Measurements from ENCODE around the gene TECTA.
"Not testable (repeated sequence)": the region's sequence is repeated elsewhere in the genome, so short reads cannot be mapped to it uniquely, and the experiment has no call there.

TECTA gene

DNA sequence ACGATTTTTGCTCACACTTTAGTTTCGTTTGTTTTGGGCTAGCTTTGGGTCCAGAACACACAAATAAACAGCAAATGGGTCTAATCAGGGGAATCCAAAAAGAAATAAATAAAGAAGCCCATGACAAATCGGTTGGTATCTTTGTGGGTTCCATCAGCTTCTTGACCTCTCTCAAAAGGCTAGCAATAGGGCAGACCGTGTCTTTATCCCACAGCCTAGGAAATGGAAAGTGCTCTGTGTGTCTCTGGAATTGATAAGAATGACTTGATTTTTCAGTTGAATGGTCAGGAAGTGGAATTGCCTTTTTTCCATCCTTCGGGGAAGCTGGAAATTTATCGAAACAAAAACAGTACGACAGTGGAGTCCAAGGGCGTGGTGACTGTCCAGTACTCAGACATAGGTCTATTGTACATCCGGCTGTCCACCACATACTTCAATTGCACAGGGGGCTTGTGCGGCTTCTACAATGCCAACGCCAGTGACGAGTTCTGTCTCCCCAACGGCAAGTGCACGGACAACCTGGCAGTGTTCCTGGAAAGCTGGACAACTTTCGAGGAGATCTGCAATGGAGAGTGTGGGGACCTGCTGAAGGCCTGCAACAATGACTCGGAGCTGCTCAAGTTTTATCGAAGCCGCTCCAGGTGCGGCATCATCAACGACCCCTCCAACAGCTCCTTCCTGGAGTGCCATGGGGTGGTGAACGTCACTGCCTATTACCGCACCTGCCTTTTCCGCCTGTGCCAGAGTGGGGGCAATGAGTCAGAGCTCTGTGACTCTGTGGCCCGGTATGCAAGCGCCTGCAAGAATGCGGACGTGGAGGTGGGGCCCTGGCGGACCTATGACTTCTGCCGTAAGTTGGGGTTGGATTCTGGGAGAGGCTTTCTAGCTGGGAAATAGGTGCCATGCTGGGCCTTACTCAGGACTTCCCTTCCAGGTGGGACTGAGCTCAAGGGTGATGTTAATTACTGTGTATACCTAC is 28.6 kb downstream of the TECTA start:
- DNase-seq, result no peak

- DNase-seq, result no peak
Observed at GRCh38 chr11:121131656-121132055, 30.6 kb downstream of the TECTA start.

DNA sequence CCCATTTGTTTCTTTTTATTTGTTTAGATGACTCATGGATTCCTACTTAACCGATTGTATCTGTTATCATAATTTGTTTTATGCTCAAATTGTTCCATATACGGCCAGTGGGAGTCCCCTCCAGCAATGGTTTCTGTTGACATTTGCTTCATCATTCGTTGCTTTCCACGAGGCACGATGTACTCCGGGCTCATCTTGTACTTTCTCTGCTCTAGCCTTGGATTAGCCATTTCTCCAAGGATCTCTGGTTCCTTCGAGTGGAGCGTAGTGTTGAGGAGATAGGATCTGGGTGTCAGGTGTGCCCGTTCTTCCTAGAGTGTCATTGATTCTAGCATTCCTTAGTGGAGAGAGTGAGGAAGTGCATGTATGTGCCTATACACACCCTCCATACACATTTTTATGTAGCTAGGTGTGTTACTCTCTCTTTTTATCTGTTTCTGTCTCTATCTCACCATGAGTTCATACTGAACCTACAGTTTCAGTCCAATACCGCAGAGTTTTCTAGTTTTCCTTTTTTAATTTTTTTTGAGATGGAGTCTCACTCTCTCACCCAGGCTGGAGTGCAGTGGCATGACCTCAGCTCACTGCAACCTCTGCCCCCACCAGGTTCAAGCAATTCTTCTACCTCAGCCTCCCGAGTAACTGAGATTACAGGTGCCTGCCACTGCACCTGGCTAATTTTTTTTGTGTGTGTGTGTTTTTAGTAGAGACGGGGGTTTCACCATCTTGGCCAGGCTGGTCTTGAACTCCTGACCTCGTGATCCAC is 31.4 kb downstream of the TECTA start:
- DNase-seq, result no peak

DNA sequence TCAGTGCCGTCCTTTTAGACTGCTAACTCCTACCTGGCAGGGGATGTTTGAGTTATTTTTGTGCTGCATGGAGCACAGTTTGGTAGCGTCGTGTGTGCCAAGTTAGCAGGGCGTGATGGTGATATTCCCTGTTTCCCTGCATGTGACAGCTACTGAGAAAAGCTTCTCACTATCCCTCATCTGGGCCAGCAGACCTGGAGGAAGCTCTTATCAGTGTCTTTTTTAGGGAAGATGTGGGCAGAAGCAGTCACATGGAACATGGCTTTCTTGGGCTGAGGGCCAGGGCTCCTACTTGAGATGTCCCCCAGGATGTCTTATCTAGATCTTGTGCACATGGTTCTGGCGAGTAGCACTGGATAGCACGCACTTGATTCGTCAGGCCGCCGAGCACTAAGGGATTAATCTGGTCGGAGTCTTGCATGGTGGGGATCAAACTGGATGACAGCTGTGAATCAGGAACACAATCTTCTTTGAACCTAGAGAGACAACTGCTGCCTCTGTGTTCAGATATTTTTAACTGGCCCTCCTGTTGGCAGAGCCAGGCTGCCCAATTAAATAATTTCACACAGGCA is 33.8 kb downstream of the TECTA start:
- no peak for DNase-seq

DNA sequence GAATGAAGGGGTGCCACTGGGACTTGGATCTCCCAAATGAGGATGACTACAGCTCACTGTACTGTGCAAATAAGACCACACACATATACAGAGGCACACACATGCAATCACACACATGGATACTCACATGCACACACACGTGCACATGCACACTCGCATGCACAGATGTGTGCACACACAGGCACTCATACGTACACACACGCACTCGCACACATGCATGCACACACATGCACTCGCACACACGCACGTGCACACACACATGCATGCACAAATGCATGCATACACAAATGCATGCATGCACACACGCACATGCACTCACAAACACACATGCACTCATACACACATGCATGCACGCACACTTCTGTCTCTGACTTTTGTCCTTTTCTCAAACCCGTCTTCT is 36.0 kb downstream of the TECTA start:
- DNase-seq, result no peak

- no peak for DNase-seq
Observed at GRCh38 chr11:121138259-121138658, 37.2 kb downstream of the TECTA start.

DNA sequence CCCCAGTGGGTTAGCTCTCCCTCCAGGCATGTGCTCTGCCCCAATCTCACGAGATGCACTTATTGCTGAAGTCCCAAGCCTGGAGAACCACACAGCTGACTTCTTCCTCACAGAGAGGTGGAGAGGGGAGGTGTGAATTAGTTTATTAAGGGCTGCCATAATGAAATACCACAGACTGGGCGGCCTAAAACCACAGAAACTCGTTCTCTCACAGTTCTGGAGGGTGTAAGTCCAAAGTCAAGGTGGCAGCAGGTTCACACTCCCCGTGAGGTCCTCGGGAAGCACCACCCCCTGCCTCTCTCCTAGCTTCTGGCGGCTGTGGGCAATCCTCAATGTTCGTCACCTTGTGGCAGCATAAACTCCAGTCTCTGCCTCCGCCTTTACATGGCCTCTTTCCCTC is 39.3 kb downstream of the TECTA start:
- DNase-seq, result no peak

DNA sequence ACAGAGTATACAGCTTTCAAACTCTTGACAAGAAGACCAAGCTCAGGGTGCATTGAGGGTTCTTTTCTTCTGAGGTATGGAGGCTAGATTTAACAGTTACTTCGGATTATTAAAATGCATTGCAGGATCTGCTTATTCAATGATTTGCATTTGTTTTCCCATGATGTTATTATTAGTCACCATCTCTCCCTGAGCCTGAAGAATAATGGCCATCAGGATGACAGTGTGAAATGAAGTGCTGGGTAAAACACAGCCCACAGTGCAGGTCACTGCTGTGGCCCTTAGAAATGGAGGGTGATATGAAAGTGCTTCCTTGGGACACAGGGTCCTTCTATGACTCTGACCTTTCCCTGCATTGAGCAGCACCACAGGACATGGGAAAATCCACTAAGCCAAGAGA is 40.0 kb downstream of the TECTA start:
- no peak for DNase-seq

- no peak for DNase-seq
Observed at GRCh38 chr11:121143921-121144320, 42.9 kb downstream of the TECTA start.

- no peak for DNase-seq
Observed at GRCh38 chr11:121144723-121145122, 43.7 kb downstream of the TECTA start.

DNA sequence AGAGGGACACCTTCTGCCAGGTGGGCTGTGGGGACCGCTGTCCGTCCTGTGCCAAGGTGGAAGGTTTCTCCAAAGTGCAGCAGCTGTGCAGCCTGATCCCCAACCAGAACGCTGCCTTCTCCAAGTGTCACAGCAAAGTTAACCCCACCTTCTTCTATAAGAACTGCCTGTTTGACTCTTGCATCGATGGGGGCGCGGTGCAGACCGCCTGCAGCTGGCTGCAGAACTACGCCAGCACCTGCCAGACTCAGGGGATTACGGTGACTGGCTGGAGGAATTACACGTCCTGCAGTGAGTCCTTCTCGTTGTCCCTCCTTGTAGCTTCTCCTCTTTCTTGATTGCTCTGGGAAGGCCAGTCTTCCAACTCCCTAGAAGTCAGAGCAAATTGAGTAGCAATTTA is 44.8 kb downstream of the TECTA start:
- DNase-seq, result no peak

DNA sequence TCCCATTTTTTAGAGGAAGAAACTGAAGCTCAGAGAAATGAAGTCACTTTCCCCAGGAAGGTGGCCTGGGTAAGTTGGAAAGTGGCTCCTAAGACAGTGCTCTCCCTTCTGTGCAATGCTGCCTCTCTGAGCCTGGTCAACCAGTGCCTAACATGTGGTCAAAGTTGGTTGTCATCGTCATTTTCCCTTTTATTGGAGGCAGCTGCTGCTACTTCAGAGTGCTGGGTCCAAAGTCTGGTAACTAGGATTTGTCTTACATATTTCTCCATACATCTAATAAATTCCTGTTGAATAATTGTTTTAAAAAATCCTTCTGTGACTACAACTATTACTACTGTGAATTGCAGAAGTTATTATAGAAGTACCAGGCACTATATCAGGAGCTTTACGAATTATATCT is 48.1 kb downstream of the TECTA start:
- DNase-seq, result no peak

GRCh38 chr11:121151207-121151688 is 50.2 kb downstream of the TECTA start:
- no peak for DNase-seq

DNA sequence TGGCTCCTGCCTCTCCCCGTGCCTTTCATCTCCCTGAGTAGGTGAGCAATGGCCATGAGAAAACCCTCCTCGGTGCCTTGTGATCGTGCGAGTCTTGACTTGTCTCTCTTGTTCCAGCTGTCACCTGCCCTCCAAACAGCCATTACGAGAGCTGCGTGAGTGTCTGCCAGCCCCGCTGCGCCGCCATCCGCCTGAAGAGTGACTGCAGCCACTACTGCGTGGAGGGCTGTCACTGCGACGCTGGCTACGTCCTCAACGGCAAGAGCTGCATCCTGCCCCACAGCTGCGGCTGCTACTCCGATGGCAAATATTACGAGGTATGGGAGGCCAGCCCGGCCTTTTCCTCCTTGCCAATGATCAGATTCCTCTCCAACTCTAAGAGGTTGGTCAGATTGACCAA is 51.7 kb downstream of the TECTA start:
- DNase-seq, result no peak

DNA sequence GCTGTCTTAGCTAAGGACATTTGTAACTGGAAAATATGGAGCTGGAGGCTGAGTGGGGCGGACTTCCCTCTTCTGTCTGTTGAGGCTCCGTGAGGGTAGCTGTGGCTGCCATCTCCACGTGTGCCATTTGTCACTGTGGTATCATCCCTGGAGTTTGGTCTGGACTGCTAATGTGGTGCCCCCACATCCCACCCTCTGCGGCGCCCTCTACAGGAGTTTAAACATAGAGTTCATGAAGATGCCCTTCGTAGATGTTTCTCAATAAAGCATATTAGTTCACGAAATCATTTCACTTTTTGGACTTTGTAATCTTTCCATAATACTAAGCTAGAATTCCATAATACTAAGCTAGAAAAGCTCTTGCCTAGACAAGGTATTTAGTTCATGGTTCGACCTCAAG is 52.4 kb downstream of the TECTA start:
- DNase-seq, result no peak

DNA sequence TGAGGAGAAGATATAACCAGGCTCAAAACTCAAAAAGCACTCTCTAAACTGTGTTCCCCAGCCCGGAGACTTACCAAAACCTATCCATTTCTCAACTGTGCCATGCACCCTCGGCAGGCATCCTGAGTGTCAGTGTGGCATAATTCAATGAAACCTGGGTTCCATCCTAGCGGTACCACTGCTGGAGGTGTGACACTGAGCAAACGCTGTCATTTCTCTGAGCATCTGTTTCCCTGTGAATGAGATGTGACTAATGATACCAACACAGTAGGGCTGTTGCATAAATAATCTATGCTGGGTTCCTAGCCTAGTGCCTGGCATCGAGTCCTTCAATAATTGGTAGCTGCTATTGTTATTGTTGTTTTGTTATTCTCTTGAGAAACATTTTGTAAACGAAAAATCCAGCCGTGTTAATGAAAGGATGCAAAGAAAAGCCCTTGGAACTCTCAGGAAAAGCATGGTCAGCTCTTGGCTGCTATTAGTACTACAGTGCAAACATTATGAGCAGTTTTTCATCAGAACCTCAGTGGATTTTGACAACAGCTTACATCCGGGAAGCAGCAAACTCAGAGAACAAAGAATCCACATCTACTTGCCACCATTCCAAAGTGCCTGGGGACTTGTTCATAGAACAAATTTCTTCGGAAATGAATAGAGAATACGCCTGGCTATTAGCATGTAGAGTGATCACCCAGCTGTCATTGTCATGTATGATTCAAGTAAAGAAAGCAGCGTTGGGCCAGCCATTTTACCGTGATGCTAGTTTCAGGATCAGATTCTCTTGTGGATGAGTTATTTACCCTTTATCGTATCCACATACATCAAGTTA is 53.7 kb downstream of the TECTA start:
- DNase-seq, result no peak

DNA sequence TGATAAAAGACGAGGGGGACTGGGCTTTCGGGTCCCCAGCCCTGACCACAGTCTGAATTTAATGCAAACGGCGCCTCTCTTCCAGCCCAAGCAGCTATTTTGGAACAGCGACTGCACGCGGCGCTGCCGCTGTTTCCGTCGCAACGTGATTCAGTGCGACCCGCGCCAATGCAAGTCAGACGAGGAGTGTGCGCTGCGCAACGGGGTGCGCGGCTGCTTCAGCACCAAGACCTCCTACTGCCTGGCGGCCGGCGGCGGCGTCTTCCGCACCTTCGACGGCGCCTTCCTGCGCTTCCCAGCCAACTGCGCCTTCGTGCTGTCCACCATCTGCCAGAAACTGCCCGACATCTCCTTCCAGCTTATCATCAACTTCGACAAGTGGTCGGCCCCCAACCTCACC is 56.7 kb downstream of the TECTA start:
- no peak for DNase-seq

DNA sequence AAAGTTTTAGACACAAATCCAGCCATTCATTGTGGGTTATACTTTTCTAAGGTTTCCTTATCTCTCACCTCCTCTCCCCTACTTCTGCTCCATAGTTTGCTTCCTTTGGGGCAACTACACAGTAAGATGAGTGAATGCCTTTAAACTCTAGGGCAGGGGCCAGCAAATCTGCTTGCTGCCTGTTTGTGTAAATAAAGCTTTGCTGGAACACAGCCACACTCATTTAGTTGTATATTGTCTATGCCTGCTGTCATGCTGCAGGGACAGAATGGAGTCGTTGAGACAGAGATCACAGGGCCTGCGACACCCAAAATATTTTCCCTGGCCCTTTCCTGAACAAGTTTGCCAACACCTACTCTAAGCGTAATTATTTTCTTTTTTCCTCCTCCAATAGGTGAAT is 58.7 kb downstream of the TECTA start:
- DNase-seq, result no peak

GRCh38 chr11:121161349-121161917 is 60.4 kb downstream of the TECTA start:
- DNase-seq, result no peak

DNA sequence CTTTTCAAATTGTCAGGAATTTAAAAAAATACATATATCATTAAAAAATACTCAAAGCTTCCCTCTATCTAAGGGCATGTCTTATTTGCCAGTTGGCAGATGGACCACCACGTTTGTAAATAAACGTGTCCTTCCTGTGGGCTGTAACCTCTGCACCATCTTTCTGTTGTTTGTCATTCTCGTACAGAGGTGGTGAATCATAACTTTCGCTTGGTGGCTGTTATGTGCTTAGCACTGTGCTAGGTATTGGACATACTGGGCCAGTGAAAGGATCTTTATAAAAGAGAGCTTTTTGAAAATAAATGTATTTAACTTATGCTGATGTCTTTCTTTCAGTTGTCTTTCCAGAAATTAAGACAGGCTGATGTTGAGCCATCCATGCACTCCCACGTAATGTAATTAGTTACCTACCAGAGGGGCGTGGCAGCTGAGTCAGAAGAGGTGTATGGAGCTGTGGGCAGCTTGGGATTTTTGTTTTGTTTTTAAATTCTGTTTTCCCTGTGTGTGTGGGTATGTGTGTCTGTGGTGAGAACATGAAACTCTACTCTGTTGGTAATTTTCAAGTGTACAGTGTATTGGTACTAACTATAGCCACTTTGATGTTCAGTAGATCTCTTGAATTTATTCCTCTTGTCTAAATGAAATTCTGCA is 62.7 kb downstream of the TECTA start:
- DNase-seq, result no peak

GRCh38 chr11:121177629-121178028 is 76.6 kb downstream of the TECTA start:
- DNase-seq, result not testable (repeated sequence)

DNA sequence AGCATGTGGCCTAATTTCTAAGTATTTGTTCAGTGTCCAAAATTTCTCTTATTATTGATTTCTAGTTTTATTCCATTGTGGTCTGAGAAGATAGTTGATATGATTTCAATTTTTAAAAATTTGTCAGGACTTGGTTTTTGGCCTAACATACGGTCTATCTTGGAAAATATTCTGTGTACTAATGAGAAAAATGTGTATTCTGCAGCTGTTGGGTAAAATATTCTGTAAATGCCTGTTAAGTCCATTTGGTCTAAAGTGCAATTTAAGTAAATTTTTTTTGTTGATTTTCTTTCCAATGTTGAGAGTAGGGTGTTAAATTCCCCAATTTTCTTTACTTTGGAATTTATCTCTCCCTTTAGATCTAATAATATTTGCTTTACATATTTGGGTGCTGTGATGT is 78.3 kb downstream of the TECTA start:
- no peak for DNase-seq
